HG03108 (cell line): ENCODE measurements around the gene SARNP.

Source experiments
- ATAC-seq: cut with Tn5 transposase; IDR thresholded peaks from one replicate; pipeline ENCODE4 v1.9.1; 2021; ENCODE audit warnings: moderate library complexity; ENCODE audit not compliant: unreplicated experiment

Gene SARNP

GRCh38 chr12:55711786-55712553 is 105.6 kb downstream of the SARNP start:
- ATAC-seq = no peak

DNA sequence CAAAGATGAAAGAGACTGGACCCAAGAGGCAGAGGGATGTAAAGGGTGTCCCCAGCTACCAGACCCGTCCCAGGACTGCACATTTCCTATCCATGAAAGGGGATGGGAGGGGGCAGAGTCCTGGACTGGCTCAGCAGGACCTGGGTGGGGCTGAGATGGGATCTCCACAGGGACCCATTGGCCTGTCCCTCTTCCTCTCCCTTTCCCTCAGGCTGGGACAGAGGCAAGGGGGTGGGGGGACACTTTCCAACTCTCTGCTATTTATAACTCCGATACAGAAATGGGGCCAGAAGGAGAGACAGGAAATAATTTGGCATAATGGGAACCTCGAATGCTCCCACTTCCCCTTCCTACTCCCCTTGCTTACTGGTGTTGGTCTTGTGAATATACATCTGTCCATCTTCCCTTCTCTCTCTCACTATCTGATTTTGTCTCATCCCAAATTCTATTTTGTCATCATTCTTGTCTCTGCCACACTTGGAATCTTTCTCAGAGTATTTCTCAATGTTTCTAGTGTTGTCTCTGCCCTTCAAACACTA is 108.8 kb downstream of the SARNP start:
- ATAC-seq = no peak

DNA sequence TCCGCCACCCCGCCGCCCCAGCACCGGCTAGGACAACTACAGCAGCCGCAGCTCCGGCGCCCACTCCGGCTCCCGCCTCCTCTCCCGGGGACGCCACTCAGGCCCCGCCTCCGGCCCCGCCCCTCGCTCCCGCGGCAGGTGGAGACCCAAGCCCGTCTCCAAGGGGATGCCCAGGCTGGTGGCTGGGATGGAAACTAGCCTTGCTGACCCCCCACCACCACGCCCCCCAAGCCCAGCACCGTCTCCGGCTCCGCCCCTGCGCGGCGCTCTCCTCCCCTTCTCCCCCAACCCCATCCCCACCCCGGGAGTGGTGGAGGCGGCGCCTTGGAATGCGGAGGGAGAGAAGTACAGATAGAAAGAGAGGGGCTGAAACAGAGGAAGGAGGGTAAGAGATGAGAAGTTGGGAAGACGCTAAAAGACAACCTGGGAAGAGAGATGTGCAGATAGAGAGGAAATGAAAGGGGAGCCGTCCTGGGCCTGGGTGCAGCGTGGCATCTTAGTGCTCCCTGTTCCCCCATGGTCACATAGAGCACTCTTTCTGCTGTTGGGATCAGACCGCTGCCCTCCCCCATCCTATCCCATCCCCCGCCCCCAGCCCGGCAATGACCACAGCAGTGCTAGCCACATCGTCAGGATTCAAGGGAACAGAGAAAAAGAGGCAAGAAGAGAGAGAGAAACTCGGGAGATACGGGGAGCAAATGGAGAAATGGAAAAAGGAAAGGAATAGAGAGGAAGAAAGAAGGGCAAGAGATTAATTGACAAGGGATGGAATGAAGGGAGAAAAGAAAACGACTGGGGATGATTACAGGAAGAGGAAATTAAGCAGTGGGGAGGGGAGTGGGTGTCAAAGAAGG is 109.5 kb downstream of the SARNP start, which contains the start of gene ITGA7:
TSS of gene ITGA7 (minus strand) at position 64 of the 854 bp plus-strand sequence. CDS start 222 bp downstream, outside the sequence.
- ATAC-seq = no peak
